ENCODE data around the gene RGS6. TPM values are rescaled to one million over a fixed set of nuclear protein-coding genes. Genes with fewer than 3 reads are reported as not detected.

RGS6 gene
- total and polyA plus RNA-seq, 4 donors = 0.06 to 5.3 (median 0.17) TPM; not detected in 1

- Histone ChIP-seq H3K27ac (ENCODE audit: low read depth in 1 of 2, low read length in 2 of 2) (no peak overlapping the region), H3K36me3 (ENCODE audit: control insufficient read depth in 4 of 4, insufficient read depth in 3 of 4, low read depth in 1 of 4, low read length in 3 of 4) (no peaks in the 10 kb centered on the region), H3K9me3 (ENCODE audit: control insufficient read depth in 4 of 4, low read length in 3 of 4) (peaks cover 0 to 2% (median 0%) of the 10 kb centered on the region in 4 donors), H3K27me3 (ENCODE audit: control insufficient read depth in 4 of 4, insufficient read depth in 4 of 4, low read length in 3 of 4) (no peaks in the 10 kb centered on the region), H3K4me3 (ENCODE audit: low read depth in 1 of 3, low read length in 3 of 3) (no peak overlapping the region), H3K9ac (ENCODE audit: low read depth in 1 of 2, low read length in 2 of 2) (no peak overlapping the region), H3K4me1 (ENCODE audit: control insufficient read depth in 4 of 4, insufficient read depth in 4 of 4, low read length in 3 of 4) (no peaks in the 10 kb centered on the region)
- whole genome bisulfite sequencing = 90% methylated on average over 1 of the region's 1 CpG
- TF ChIP-seq CTCF (IDR thresholded peaks at IDR 0.05; ENCODE audit: low read depth, low read length, missing input control) (no peak), GABPA (IDR thresholded peaks at IDR 0.05 in 1 of 2, conservative IDR thresholded peaks at IDR 0.05 in 1 of 2) (no peak), HNF4G (IDR thresholded peaks at IDR 0.05) (no peak), YY1 (IDR thresholded peaks at IDR 0.05) (no peak), FOXA1 (IDR thresholded peaks at IDR 0.05) (no peak)
- TF ChIP-seq, protein P1, sequence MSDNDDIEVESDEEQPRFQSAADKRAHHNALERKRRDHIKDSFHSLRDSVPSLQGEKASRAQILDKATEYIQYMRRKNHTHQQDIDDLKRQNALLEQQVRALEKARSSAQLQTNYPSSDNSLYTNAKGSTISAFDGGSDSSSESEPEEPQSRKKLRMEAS (IDR thresholded peaks at IDR 0.05) = no peak
- DNase-seq (ENCODE audit: low spot score) = no peak
Observed at GRCh38 chr14:71890541-71890940, 41.7 kb upstream of the RGS6 start.

DNA sequence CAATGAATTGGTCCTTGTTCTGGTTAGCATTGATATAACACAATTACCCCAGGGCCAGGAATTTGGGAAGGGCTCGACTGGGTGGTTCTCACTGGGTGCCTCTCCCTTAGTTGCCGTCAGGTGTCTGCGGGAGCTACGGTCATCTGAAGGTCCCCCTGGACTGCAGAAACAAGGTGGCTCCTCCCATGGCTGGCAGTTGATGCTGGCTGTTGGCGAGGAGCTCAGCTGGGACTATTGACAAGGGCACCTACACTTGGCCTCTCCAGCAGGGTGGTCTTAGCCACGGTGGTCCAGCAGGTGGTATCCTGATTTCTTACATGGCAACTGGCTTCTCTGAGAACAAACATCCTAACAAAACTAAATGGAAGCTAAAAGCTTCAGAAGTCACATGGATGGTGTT lies 41.0 kb upstream of the RGS6 start:
- H3K9me3 ChIP-seq (ENCODE audit: control insufficient read depth in 4 of 4, low read length in 3 of 4) = peaks cover 0 to 2% (median 0%) of the 10 kb centered on the region in 4 donors
- no peaks in the 10 kb centered on the region for H3K4me1 ChIP-seq (ENCODE audit: control insufficient read depth in 4 of 4, insufficient read depth in 4 of 4, low read length in 3 of 4)
- WGBS = 74% methylated on average over 6 of the region's 6 CpGs
- no peak overlapping the region for H3K9ac ChIP-seq (ENCODE audit: low read depth in 1 of 2, low read length in 2 of 2)
- no peak overlapping the region for H3K4me3 ChIP-seq (ENCODE audit: low read depth in 1 of 3, low read length in 3 of 3)
- H3K27me3 ChIP-seq (ENCODE audit: control insufficient read depth in 4 of 4, insufficient read depth in 4 of 4, low read length in 3 of 4) = no peaks in the 10 kb centered on the region
- no peak for DNase-seq (ENCODE audit: low spot score)
- no peaks in the 10 kb centered on the region for H3K36me3 ChIP-seq (ENCODE audit: control insufficient read depth in 4 of 4, insufficient read depth in 3 of 4, low read depth in 1 of 4, low read length in 3 of 4)
- H3K27ac ChIP-seq (ENCODE audit: low read depth in 1 of 2, low read length in 2 of 2) = no peak overlapping the region
- no peak for TF ChIP-seq SP1 (IDR thresholded peaks at IDR 0.05)
- no peak for TF ChIP-seq HNF4A (conservative IDR thresholded peaks at IDR 0.05)
- no peak for TF ChIP-seq RAD21 (IDR thresholded peaks at IDR 0.05)
- no peak for TF ChIP-seq YY1 (IDR thresholded peaks at IDR 0.05)
- no peak for TF ChIP-seq NR2F2 (IDR thresholded peaks at IDR 0.05)
- TF ChIP-seq HNF4G (IDR thresholded peaks at IDR 0.05) = no peak

DNA sequence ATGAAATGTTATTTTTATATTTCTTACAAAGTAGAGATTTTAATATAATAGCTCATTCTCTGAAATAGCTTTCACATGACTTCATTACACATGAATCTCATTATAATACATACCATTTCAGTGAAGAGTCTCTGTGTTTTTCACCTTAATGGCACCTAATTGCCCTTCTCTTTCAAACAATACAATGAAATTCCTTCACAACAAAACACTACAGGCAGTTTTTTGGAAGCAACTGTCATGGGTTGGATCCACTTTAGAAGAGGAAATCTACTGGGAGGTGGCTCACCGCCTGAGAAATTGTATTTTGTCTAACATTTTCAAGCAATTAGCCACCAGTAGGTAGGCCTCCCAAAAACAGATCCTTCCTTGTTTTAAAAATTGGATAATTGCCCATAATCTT lies 40.3 kb upstream of the RGS6 start:
- no peak overlapping the region for H3K27ac ChIP-seq (ENCODE audit: low read depth in 1 of 2, low read length in 2 of 2)
- no peaks in the 10 kb centered on the region for H3K27me3 ChIP-seq (ENCODE audit: control insufficient read depth in 4 of 4, insufficient read depth in 4 of 4, low read length in 3 of 4)
- no peak overlapping the region for H3K4me3 ChIP-seq (ENCODE audit: low read depth in 1 of 3, low read length in 3 of 3)
- TF ChIP-seq, protein P2, sequence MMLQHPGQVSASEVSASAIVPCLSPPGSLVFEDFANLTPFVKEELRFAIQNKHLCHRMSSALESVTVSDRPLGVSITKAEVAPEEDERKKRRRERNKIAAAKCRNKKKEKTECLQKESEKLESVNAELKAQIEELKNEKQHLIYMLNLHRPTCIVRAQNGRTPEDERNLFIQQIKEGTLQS (IDR thresholded peaks at IDR 0.05) = no peak
- TF ChIP-seq EGR1 (IDR thresholded peaks at IDR 0.05; ENCODE audit: low read depth in 2 of 2) (no peak), JUND (IDR thresholded peaks at IDR 0.05) (no peak), RAD21 (IDR thresholded peaks at IDR 0.05) (no peak), NR2F2 (IDR thresholded peaks at IDR 0.05) (no peak), GABPA (IDR thresholded peaks at IDR 0.05 in 1 of 2, conservative IDR thresholded peaks at IDR 0.05 in 1 of 2) (no peak), TAF1 (conservative IDR thresholded peaks at IDR 0.05) (no peak), YY1 (IDR thresholded peaks at IDR 0.05) (no peak)
- TF ChIP-seq, protein P1 (IDR thresholded peaks at IDR 0.05) = no peak
- TF ChIP-seq, protein P3, sequence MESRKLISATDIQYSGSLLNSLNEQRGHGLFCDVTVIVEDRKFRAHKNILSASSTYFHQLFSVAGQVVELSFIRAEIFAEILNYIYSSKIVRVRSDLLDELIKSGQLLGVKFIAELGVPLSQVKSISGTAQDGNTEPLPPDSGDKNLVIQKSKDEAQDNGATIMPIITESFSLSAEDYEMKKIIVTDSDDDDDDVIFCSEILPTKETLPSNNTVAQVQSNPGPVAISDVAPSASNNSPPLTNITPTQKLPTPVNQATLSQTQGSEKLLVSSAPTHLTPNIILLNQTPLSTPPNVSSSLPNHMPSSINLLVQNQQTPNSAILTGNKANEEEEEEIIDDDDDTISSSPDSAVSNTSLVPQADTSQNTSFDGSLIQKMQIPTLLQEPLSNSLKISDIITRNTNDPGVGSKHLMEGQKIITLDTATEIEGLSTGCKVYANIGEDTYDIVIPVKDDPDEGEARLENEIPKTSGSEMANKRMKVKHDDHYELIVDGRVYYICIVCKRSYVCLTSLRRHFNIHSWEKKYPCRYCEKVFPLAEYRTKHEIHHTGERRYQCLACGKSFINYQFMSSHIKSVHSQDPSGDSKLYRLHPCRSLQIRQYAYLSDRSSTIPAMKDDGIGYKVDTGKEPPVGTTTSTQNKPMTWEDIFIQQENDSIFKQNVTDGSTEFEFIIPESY (IDR thresholded peaks at IDR 0.05) = no peak
- TF ChIP-seq, protein P4, sequence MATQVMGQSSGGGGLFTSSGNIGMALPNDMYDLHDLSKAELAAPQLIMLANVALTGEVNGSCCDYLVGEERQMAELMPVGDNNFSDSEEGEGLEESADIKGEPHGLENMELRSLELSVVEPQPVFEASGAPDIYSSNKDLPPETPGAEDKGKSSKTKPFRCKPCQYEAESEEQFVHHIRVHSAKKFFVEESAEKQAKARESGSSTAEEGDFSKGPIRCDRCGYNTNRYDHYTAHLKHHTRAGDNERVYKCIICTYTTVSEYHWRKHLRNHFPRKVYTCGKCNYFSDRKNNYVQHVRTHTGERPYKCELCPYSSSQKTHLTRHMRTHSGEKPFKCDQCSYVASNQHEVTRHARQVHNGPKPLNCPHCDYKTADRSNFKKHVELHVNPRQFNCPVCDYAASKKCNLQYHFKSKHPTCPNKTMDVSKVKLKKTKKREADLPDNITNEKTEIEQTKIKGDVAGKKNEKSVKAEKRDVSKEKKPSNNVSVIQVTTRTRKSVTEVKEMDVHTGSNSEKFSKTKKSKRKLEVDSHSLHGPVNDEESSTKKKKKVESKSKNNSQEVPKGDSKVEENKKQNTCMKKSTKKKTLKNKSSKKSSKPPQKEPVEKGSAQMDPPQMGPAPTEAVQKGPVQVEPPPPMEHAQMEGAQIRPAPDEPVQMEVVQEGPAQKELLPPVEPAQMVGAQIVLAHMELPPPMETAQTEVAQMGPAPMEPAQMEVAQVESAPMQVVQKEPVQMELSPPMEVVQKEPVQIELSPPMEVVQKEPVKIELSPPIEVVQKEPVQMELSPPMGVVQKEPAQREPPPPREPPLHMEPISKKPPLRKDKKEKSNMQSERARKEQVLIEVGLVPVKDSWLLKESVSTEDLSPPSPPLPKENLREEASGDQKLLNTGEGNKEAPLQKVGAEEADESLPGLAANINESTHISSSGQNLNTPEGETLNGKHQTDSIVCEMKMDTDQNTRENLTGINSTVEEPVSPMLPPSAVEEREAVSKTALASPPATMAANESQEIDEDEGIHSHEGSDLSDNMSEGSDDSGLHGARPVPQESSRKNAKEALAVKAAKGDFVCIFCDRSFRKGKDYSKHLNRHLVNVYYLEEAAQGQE (IDR thresholded peaks at IDR 0.05) = no peak
- H3K9ac ChIP-seq (ENCODE audit: low read depth in 1 of 2, low read length in 2 of 2) = no peak overlapping the region
- no peaks in the 10 kb centered on the region for H3K36me3 ChIP-seq (ENCODE audit: control insufficient read depth in 4 of 4, insufficient read depth in 3 of 4, low read depth in 1 of 4, low read length in 3 of 4)
- H3K4me1 ChIP-seq (ENCODE audit: control insufficient read depth in 4 of 4, insufficient read depth in 4 of 4, low read length in 3 of 4) = no peaks in the 10 kb centered on the region
- H3K9me3 ChIP-seq (ENCODE audit: control insufficient read depth in 4 of 4, low read length in 3 of 4) = peaks cover 0 to 2% (median 0%) of the 10 kb centered on the region in 4 donors
- DNase-seq (ENCODE audit: low spot score) = no peak
- WGBS = 64% methylated on average over 1 of the region's 1 CpG
